Caco-2 (cell line): ENCODE results near the gene PMM2. TPM values are rescaled to one million over a fixed set of nuclear protein-coding genes. Genes with fewer than 3 reads are reported as not detected.

Source experiments
- BruUV-seq: library from RNA; stranded (reverse); fragments of 400-500 nt; replicated peaks from 2 replicates; lab custom pipeline; 2021; lab: Mats Ljungman, UMichigan
- CTCF ChIA-PET: fragments of 300-600 bp; sonication (Branson Sonifier 250); formaldehyde crosslinking; loops from one replicate; lab custom pipeline; 2022; ENCODE audit warnings: antibody characterized with exemption; lab: Charles Lee
- POLR2A ChIA-PET: fragments of 300-600 bp; sonication (Branson Sonifier 250); formaldehyde crosslinking; loops from one replicate; lab custom pipeline; 2022; ENCODE audit warnings: antibody characterized with exemption; lab: Charles Lee
- DNase-seq, 2 experiments: peaks; one replicate each; pipeline versions ENCODE4 v3.0.0 to v3.0.0-alpha.2; 2020 to 2022
- H3K27me3 ChIP-seq: replicated peaks from 2 replicates; pipeline ENCODE4 v1.6.0; 2011; ENCODE audit warnings: low read length; ENCODE audit not compliant: control insufficient read depth, insufficient read depth
- H3K36me3 ChIP-seq: 2 replicates; pipeline ENCODE4 v1.5.1; 2011; ENCODE audit warnings: low read length; ENCODE audit not compliant: control insufficient read depth, insufficient read depth
- H3K4me1 ChIP-seq: fragments of 250-450 bp; sonication (Bioruptor Pico); 2 replicates; pipeline ENCODE4 v1.5.1; 2020; ENCODE audit warnings: mild to moderate bottlenecking
- H3K4me3 ChIP-seq: 2 replicates; pipeline ENCODE4 v1.5.1; 2011; ENCODE audit warnings: low read depth, mild to moderate bottlenecking, control low read depth, low read length
- H3K9me3 ChIP-seq: fragments of 250-450 bp; sonication (Bioruptor Pico); 2 replicates; pipeline ENCODE4 v1.5.1; 2020; ENCODE audit warnings: mild to moderate bottlenecking, moderate library complexity
- H3K27ac Mint-ChIP-seq: one replicate; pipeline ENCODE4 v1.8.0; 2022; ENCODE audit warnings: mixed read lengths; ENCODE audit not compliant: unreplicated experiment
- H3K27me3 Mint-ChIP-seq: one replicate; pipeline ENCODE4 v1.8.0; 2022; ENCODE audit warnings: mixed read lengths; ENCODE audit not compliant: insufficient read depth, unreplicated experiment
- H3K36me3 Mint-ChIP-seq: one replicate; pipeline ENCODE4 v1.8.0; 2022; ENCODE audit warnings: mild to moderate bottlenecking, mixed read lengths; ENCODE audit not compliant: insufficient read depth, unreplicated experiment
- H3K4me1 Mint-ChIP-seq: one replicate; pipeline ENCODE4 v1.8.0; 2022; ENCODE audit warnings: low read depth, mixed read lengths; ENCODE audit not compliant: unreplicated experiment
- H3K4me3 Mint-ChIP-seq: one replicate; pipeline ENCODE4 v1.8.0; 2022; ENCODE audit warnings: mild to moderate bottlenecking, moderate library complexity, mixed read lengths; ENCODE audit not compliant: unreplicated experiment
- H3K9me3 Mint-ChIP-seq: one replicate; pipeline ENCODE4 v1.8.0; 2022; ENCODE audit warnings: mixed read lengths; ENCODE audit not compliant: unreplicated experiment
- intact Hi-C: fragments of 100-400 bp; cut with micrococcal nuclease; formaldehyde crosslinking; loops from one replicate; pipeline ENCODE4 v1.10.0; 2022; ENCODE audit not compliant: unreplicated experiment
- total RNA-seq: library from RNA; stranded (reverse); gene quantifications from 2 replicates; pipeline ENCODE4 v1.2.3, GENCODE V29; 2022
- TF ChIP-seq, protein P1 (sequence below), 2 experiments: fragments of 200-600 bp in 1 of 2; IDR thresholded peaks; 1 replicate in 1 of 2; 2 replicates in 1 of 2; pipeline versions ENCODE4 v1.5.1 to v1.8.0; 2011 to 2022; ENCODE audit warnings: antibody characterized with exemption in 1 of 2, control low read depth in 1 of 2, inconsistent platforms in 1 of 2, low read depth in 1 of 2, low read length in 1 of 2, mild to moderate bottlenecking in 1 of 2, moderate library complexity in 1 of 2; ENCODE audit not compliant: insufficient read depth in 1 of 2, severe bottlenecking in 1 of 2, unreplicated experiment in 1 of 2

Gene PMM2
- total RNA-seq, 1 experiment from 2014 or later = 69.0 TPM

DNA sequence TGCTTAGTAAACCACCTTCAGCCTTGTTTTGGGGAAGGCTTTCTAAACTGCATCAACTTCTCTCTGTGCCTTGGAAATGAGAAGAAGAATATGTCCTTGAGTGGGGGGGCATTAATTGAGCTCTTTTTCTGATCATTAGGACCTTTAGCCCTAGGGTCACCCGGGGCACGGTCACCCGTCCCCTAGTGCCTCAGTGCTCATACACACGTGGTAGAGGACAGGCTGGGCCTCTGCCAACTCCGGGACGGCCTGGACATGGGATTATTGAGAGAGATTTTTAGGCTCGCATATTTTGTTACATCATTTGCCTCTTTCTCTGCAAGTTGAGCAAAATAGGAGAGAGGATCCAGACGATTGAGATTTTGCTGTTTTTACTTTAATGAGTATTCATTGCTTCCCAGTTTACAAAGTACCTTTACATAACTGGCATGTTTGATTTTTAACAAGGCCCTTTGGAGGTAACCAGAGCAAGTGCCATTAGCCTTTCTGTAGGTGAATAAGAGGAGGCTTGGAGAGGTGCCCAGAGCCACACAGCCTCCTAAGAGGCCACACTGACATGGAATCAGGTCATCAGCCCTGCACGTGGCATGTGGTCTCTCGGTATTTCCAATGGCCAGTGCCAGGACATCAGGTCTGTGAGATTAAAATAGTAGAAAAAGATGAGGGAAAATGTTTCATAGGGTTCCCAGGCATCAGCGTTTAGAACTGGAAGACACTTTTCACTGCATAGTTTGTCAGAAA is 11.1 kb downstream of the PMM2 start:
- no peaks in the 10 kb centered on the region for H3K9me3 ChIP-seq
- no TSS peak for BruUV-seq
- H3K4me1 ChIP-seq = no peaks in the 10 kb centered on the region
- H3K4me3 ChIP-seq = no peak overlapping the region
- Mint-ChIP-seq H3K9me3 (no peaks in the 10 kb centered on the region), H3K27ac (no peak overlapping the region), H3K4me1 (no peaks in the 10 kb centered on the region), H3K27me3 (no peaks in the 10 kb centered on the region), H3K36me3 (peaks cover 96% of the 10 kb centered on the region), H3K4me3 (no peak overlapping the region)
- TF ChIP-seq, protein P1, sequence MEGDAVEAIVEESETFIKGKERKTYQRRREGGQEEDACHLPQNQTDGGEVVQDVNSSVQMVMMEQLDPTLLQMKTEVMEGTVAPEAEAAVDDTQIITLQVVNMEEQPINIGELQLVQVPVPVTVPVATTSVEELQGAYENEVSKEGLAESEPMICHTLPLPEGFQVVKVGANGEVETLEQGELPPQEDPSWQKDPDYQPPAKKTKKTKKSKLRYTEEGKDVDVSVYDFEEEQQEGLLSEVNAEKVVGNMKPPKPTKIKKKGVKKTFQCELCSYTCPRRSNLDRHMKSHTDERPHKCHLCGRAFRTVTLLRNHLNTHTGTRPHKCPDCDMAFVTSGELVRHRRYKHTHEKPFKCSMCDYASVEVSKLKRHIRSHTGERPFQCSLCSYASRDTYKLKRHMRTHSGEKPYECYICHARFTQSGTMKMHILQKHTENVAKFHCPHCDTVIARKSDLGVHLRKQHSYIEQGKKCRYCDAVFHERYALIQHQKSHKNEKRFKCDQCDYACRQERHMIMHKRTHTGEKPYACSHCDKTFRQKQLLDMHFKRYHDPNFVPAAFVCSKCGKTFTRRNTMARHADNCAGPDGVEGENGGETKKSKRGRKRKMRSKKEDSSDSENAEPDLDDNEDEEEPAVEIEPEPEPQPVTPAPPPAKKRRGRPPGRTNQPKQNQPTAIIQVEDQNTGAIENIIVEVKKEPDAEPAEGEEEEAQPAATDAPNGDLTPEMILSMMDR (IDR thresholded peaks at IDR 0.05; ENCODE audit: insufficient read depth in 1 of 2, low read depth in 1 of 2, low read length in 1 of 2, severe bottlenecking in 1 of 2, unreplicated experiment in 1 of 2) = no peak
- POLR2A ChIA-PET = no interaction called here
- intact Hi-C loops = no loop called here
- H3K36me3 ChIP-seq = peaks cover 4% of the 10 kb centered on the region; the same call in 1 of the 2 replicates
- no peak for DNase-seq
- CTCF ChIA-PET = no interaction called here
- H3K27me3 ChIP-seq = no peaks in the 10 kb centered on the region

DNA sequence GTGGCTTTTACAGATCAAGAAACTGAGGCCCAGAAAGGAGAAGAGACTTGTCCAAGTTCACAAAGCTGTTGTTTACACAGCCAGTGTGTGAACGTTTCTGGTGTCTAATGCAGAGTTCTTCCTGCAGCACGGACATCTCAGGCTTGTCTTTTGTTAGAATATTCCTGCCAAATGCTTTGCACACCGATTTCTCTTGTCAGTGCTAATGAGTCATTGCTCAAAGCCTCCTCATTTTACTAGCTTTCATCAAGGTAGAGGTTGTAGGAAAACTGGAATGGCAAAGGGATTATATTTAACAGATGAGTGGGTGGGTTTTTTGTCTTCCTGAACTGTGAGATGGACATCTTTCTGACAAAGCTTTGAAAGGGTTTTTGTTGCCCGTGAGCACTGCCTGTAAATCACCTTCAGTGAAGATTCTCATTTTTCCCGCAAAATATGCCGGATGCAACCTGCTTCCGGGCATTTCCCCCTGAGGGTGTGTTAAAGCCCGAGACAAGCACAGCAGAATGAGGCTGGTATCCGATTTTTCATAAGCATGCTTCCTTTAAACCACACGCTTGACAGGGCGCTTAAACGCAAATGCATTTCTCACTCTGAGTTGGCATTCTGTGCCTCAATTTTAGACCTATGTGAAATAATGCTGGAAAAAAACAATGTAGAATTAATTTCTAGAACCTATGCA is 14.7 kb downstream of the PMM2 start:
- peaks cover 4% of the 10 kb centered on the region; the same call in 1 of the 2 replicates for H3K36me3 ChIP-seq
- no peaks in the 10 kb centered on the region for H3K4me1 Mint-ChIP-seq
- intact Hi-C loops = no loop called here

DNA sequence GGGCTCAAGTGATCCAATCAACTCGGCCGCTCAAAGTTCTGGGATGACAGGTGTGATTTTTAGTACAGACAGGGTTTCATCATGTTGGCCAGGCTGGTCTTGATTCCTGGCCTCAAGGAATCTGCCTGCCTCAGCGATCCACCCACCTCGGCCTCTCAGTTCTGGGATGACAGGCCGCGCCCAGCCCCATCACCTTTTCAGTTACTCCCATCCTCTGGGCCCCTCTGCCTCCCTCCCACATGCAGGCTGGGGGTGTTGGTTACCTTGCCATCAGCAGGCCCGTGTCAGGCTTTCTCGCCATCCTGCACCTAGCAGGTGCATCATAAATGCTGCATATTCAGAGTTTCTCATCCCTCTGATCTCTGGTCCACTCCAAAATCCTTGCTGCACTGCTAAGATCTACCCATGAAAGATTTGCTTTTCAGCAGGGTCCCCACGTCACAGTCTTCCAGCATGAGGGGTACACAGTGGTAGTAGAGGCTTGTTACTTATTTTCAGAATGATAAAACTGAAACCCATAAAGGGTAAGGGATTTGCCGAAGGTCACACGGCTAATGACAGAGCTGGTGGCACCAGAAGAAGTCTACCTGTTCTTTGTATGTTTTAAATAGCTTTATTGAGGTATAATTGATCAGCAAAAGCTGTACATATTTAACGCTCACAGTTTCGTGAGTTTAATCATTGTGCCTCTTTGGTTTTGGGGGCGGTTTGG is 16.6 kb downstream of the PMM2 start:
- 0 out of 2 replicates have a peak, but pooled peaks cover 2% of the 10 kb centered on the region for H3K36me3 ChIP-seq
- H3K27me3 ChIP-seq = no peaks in the 10 kb centered on the region
- TF ChIP-seq, protein P1 (IDR thresholded peaks at IDR 0.05; ENCODE audit: insufficient read depth in 1 of 2, low read depth in 1 of 2, low read length in 1 of 2, severe bottlenecking in 1 of 2, unreplicated experiment in 1 of 2) = no peak
- Mint-ChIP-seq H3K36me3 (peaks cover 97% of the 10 kb centered on the region), H3K27me3 (no peaks in the 10 kb centered on the region), H3K9me3 (no peaks in the 10 kb centered on the region), H3K27ac (no peak overlapping the region), H3K4me3 (no peak overlapping the region), H3K4me1 (no peaks in the 10 kb centered on the region)
- no peaks in the 10 kb centered on the region for H3K4me1 ChIP-seq
- POLR2A ChIA-PET = no interaction called here
- intact Hi-C loops = no loop called here
- H3K4me3 ChIP-seq = no peak overlapping the region
- BruUV-seq = no TSS peak
- no peak for DNase-seq
- CTCF ChIA-PET = no interaction called here
- H3K9me3 ChIP-seq = no peaks in the 10 kb centered on the region

More for the DNA sequence above, 14.7 kb downstream of the PMM2 start:
- H3K27ac Mint-ChIP-seq = no peak overlapping the region
- DNase-seq = no peak
- H3K27me3 ChIP-seq = no peaks in the 10 kb centered on the region
- CTCF ChIA-PET = no interaction called here
- no peaks in the 10 kb centered on the region for H3K4me1 ChIP-seq
- no peaks in the 10 kb centered on the region for H3K9me3 Mint-ChIP-seq
- H3K4me3 Mint-ChIP-seq = no peak overlapping the region
- H3K9me3 ChIP-seq = no peaks in the 10 kb centered on the region
- no peak overlapping the region for H3K4me3 ChIP-seq
- peaks cover 95% of the 10 kb centered on the region for H3K36me3 Mint-ChIP-seq
- H3K27me3 Mint-ChIP-seq = no peaks in the 10 kb centered on the region
- POLR2A ChIA-PET = no interaction called here
- BruUV-seq = no TSS peak
- TF ChIP-seq, protein P1 (IDR thresholded peaks at IDR 0.05; ENCODE audit: insufficient read depth in 1 of 2, low read depth in 1 of 2, low read length in 1 of 2, severe bottlenecking in 1 of 2, unreplicated experiment in 1 of 2) = no peak
